Astrocyte (in vitro differentiated cells and primary cell): Measurements from ENCODE around the gene KRTAP10-2. TPM values are rescaled to one million over a fixed set of nuclear protein-coding genes. Genes with fewer than 3 reads are reported as not detected.
A peak's percentile ranks its signal among the peaks of the same experiment; 100 is the strongest.

Experiments used
- DNase-seq: peaks from one replicate; pipeline ENCODE4 v3.0.0-alpha.2; 2010; ENCODE audit warnings: low read depth
- FAIRE-seq: peaks from 2 replicates; lab custom pipeline; 2011; peaks lifted over from hg19 to GRCh38; lab: Jason Lieb, UNC
- H2AFZ ChIP-seq: 2 replicates; pipeline ENCODE4 v1.6.0; 2012; ENCODE audit warnings: low read depth, low read length, inconsistent platforms
- H3K27ac ChIP-seq: 2 replicates; pipeline ENCODE4 v1.5.1; 2011; ENCODE audit warnings: low read depth, low read length, inconsistent platforms
- H3K27me3 ChIP-seq: 2 replicates; pipeline ENCODE4 v1.6.0; 2011; ENCODE audit warnings: low read length, inconsistent platforms; ENCODE audit not compliant: insufficient read depth
- H3K36me3 ChIP-seq: 2 replicates; pipeline ENCODE4 v1.5.1; 2011; ENCODE audit warnings: low read length, inconsistent platforms; ENCODE audit not compliant: insufficient read depth
- H3K4me1 ChIP-seq: 2 replicates; pipeline ENCODE4 v1.5.1; 2011; ENCODE audit warnings: low read length, inconsistent platforms; ENCODE audit not compliant: insufficient read depth
- H3K4me2 ChIP-seq: 2 replicates; pipeline ENCODE4 v1.6.0; 2012; ENCODE audit warnings: low read length, inconsistent platforms
- H3K4me3 ChIP-seq: 2 replicates; pipeline ENCODE4 v1.5.1; 2011; ENCODE audit warnings: low read depth, mild to moderate bottlenecking, low read length, inconsistent platforms; ENCODE audit not compliant: insufficient read depth
- H3K79me2 ChIP-seq: 2 replicates; pipeline ENCODE4 v1.6.0; 2012; ENCODE audit warnings: mild to moderate bottlenecking, low read length, inconsistent platforms; ENCODE audit not compliant: insufficient read depth
- H3K9ac ChIP-seq: 2 replicates; pipeline ENCODE4 v1.6.0; 2012; ENCODE audit warnings: mild to moderate bottlenecking, low read length, inconsistent platforms
- H3K9me3 ChIP-seq: 2 replicates; pipeline ENCODE4 v1.5.1; 2012; ENCODE audit warnings: low read depth, mild to moderate bottlenecking, low read length, inconsistent platforms; ENCODE audit not compliant: insufficient read depth
- H4K20me1 ChIP-seq: 2 replicates; pipeline ENCODE4 v1.6.0; 2012; ENCODE audit warnings: low read length, inconsistent platforms; ENCODE audit not compliant: insufficient read depth
- H3K27ac Mint-ChIP-seq: one replicate; pipeline ENCODE4 v1.8.0; 2021; ENCODE audit warnings: mild to moderate bottlenecking, mixed read lengths; ENCODE audit not compliant: unreplicated experiment
- H3K27me3 Mint-ChIP-seq: one replicate; pipeline ENCODE4 v1.8.0; 2021; ENCODE audit warnings: low read depth, mixed read lengths; ENCODE audit not compliant: unreplicated experiment
- H3K36me3 Mint-ChIP-seq: one replicate; pipeline ENCODE4 v1.8.0; 2021; ENCODE audit warnings: low read depth, mixed read lengths; ENCODE audit not compliant: unreplicated experiment
- H3K4me1 Mint-ChIP-seq: one replicate; pipeline ENCODE4 v1.8.0; 2021; ENCODE audit warnings: low read depth, mixed read lengths; ENCODE audit not compliant: unreplicated experiment
- H3K4me3 Mint-ChIP-seq: one replicate; pipeline ENCODE4 v1.8.0; 2021; ENCODE audit warnings: mild to moderate bottlenecking, moderate library complexity, mixed read lengths; ENCODE audit not compliant: unreplicated experiment
- H3K9me3 Mint-ChIP-seq: one replicate; pipeline ENCODE4 v1.8.0; 2021; ENCODE audit warnings: mild to moderate bottlenecking, mixed read lengths; ENCODE audit not compliant: unreplicated experiment
- EZH2 ChIP-seq: IDR thresholded peaks from 2 replicates; pipeline ENCODE4 v1.6.1; 2012; ENCODE audit warnings: mild to moderate bottlenecking, low read length, inconsistent platforms; ENCODE audit not compliant: insufficient read depth
- total RNA-seq: library from RNA; stranded (reverse); gene quantifications from 2 replicates; pipeline ENCODE4 v1.2.1, GENCODE V29; 2021
- TF ChIP-seq, protein P1 (sequence below): IDR thresholded peaks from 2 replicates; pipeline ENCODE4 v1.5.1; 2011; ENCODE audit warnings: low read depth, mild to moderate bottlenecking, inconsistent platforms, low read length, moderate library complexity; ENCODE audit not compliant: insufficient read depth

Gene KRTAP10-2
- total RNA-seq, 1 donor from 2014 or later: not detected

DNA sequence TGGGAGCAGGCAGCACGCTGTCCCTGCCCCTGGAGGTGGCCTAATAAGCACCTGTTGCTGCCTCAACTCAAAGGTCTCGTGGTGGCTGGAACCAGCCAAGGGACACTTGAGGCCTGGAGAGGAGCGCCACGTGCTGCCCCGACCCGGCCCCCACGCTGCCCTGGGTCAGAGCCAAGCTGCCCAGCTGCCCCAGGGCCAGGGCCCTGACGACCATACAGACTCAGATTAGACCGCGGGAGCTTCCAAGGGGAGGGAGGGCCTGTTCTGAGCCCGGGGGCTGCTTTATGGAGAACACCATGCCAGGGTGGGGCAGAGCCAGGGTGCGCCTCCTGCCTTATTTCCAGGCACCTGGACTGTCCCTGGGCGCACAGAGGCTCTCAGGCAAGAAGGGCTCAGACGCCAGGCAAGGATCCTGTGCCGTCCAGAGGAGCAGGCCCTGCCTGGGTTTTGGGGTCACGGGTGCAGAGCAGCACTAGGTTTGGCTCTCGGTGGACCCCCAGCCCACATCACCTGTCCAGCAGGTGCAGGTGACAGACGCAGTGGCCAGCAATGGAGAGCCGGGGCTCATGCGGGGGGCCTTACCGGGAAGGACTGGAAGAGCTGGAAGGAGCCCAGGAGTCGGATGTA lies 29.9 kb downstream of the KRTAP10-2 start:
- Histone ChIP-seq H3K9me3 (peaks cover 25% of the 10 kb centered on the region), H3K9ac (no peak overlapping the region), H3K36me3 (no peaks in the 10 kb centered on the region), H2AFZ (no peak overlapping the region), H3K4me1 (no peaks in the 10 kb centered on the region), H3K4me2 (no peak overlapping the region), H3K27me3 (no peaks in the 10 kb centered on the region), H4K20me1 (no peaks in the 10 kb centered on the region), H3K4me3 (no peak overlapping the region), H3K27ac (no peak overlapping the region), H3K79me2 (no peaks in the 10 kb centered on the region)
- DNase-seq (no peak), FAIRE-seq (no peak)
- H3K27ac Mint-ChIP-seq: peak overlapping the region; percentile 37
- H3K36me3 Mint-ChIP-seq: peaks cover 4% of the 10 kb centered on the region
- no peak overlapping the region for H3K4me3 Mint-ChIP-seq
- peaks cover 24% of the 10 kb centered on the region for H3K9me3 Mint-ChIP-seq
- peaks cover 4% of the 10 kb centered on the region for H3K4me1 Mint-ChIP-seq
- no peak for TF ChIP-seq EZH2
- TF ChIP-seq, protein P1, sequence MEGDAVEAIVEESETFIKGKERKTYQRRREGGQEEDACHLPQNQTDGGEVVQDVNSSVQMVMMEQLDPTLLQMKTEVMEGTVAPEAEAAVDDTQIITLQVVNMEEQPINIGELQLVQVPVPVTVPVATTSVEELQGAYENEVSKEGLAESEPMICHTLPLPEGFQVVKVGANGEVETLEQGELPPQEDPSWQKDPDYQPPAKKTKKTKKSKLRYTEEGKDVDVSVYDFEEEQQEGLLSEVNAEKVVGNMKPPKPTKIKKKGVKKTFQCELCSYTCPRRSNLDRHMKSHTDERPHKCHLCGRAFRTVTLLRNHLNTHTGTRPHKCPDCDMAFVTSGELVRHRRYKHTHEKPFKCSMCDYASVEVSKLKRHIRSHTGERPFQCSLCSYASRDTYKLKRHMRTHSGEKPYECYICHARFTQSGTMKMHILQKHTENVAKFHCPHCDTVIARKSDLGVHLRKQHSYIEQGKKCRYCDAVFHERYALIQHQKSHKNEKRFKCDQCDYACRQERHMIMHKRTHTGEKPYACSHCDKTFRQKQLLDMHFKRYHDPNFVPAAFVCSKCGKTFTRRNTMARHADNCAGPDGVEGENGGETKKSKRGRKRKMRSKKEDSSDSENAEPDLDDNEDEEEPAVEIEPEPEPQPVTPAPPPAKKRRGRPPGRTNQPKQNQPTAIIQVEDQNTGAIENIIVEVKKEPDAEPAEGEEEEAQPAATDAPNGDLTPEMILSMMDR: no peak
- H3K27me3 Mint-ChIP-seq: peaks cover 36% of the 10 kb centered on the region

DNA sequence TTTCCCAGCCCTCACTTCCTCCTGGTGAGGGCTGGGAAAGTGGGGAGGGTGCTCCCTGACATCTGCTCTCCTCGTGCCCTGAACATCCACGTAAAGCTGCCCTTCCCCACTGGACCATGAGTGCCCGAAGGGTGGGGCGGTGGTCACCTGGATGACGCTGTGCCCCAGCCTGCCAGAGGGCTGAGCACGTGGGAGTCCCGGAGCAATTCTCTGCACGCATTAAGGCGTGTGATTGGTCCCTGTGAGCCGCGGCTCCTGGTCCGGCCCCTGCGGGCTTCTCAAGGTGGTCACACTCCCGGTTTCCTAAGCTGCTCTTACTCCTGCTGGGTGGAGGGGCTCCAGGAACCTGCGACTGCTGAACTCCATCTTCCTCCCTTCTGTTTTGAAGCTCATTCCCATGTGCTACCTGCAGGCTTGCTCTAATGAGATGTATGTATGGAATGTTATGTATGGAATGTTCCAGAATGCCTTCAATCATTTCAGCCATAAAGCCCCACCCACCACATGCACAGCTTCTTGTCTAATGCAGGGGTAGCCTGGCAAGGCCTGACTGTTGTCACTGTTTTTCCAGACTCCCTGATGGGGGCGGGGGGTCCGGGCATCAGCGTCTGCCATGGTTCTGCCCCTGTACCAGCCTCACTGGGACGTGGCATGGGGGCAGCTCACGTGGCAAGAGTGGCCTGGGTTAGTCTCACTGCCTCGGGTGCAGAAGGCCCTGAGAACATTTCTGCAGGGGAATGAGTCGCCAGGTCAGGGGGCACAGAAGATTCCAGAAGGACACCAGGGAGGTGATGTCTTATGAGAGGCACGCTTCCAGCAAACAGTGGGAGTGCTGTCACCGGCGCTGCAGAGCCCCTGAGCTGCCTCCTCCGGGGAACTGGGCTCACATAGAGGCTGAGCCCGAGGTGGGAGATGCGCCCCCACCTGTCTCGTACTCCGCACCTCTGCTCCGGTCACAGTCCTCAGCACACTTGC lies 30.7 kb downstream of the KRTAP10-2 start:
- H3K27me3 ChIP-seq: no peaks in the 10 kb centered on the region
- no peak overlapping the region for H2AFZ ChIP-seq
- Mint-ChIP-seq H3K27me3 (peaks cover 36% of the 10 kb centered on the region), H3K27ac (peak overlapping the region; percentile 37), H3K9me3 (peaks cover 22% of the 10 kb centered on the region), H3K36me3 (peaks cover 4% of the 10 kb centered on the region), H3K4me1 (peaks cover 4% of the 10 kb centered on the region), H3K4me3 (no peak overlapping the region)
- H3K4me2 ChIP-seq: no peak overlapping the region
- DNase-seq (no peak), FAIRE-seq (no peak)
- H3K4me1 ChIP-seq: no peaks in the 10 kb centered on the region
- no peaks in the 10 kb centered on the region for H3K36me3 ChIP-seq
- no peaks in the 10 kb centered on the region for H4K20me1 ChIP-seq
- TF ChIP-seq EZH2: no peak
- TF ChIP-seq, protein P1: no peak
- no peak overlapping the region for H3K9ac ChIP-seq
- H3K79me2 ChIP-seq: no peaks in the 10 kb centered on the region
- H3K9me3 ChIP-seq: peaks cover 24% of the 10 kb centered on the region
- H3K4me3 ChIP-seq: no peak overlapping the region
- no peak overlapping the region for H3K27ac ChIP-seq
